HG02759 (cell line): ENCODE data around the gene BRD3.
A peak's percentile ranks its signal among the peaks of the same experiment; 100 is the strongest.

Experiments used
- ATAC-seq: cut with Tn5 transposase; IDR thresholded peaks from one replicate; pipeline ENCODE4 v1.9.1; 2021; ENCODE audit warnings: mild to moderate bottlenecking, moderate library complexity; ENCODE audit not compliant: unreplicated experiment

The BRD3 gene

GRCh38 chr9:134025606-134026541 lies 42.0 kb downstream of the BRD3 start:
- ATAC-seq: peak; percentile 41

GRCh38 chr9:134024828-134025605 lies 42.8 kb downstream of the BRD3 start, which contains the start of gene BRD3OS:
Gene BRD3OS, plus strand, starts transcription at chr9:134025481. Its CDS starts 1,267 bp downstream, at chr9:134026748.
- ATAC-seq: peak; percentile 88

GRCh38 chr9:134024214-134024792 lies 43.5 kb downstream of the BRD3 start:
- ATAC-seq: no peak

- ATAC-seq: no peak
Measured at GRCh38 chr9:134014946-134015345, 52.9 kb downstream of the BRD3 start.

GRCh38 chr9:134011401-134011800 lies 56.4 kb downstream of the BRD3 start:
- no peak for ATAC-seq

- ATAC-seq: no peak
Measured at GRCh38 chr9:134010310-134011173, 57.3 kb downstream of the BRD3 start.

- ATAC-seq: no peak
Measured at GRCh38 chr9:134007571-134007970, 60.3 kb downstream of the BRD3 start.

- ATAC-seq: no peak
Measured at GRCh38 chr9:134007150-134007549, 60.7 kb downstream of the BRD3 start.

GRCh38 chr9:134005381-134005780 lies 62.4 kb downstream of the BRD3 start:
- ATAC-seq: no peak

- ATAC-seq: no peak
Measured at GRCh38 chr9:134004881-134005280, 62.9 kb downstream of the BRD3 start.

GRCh38 chr9:134004131-134004873 lies 63.5 kb downstream of the BRD3 start:
- no peak for ATAC-seq

- ATAC-seq: no peak
Measured at GRCh38 chr9:134003237-134003636, 64.6 kb downstream of the BRD3 start.

- no peak for ATAC-seq
Measured at GRCh38 chr9:134002796-134003195, 65.0 kb downstream of the BRD3 start.

- ATAC-seq: no peak
Measured at GRCh38 chr9:133999851-134000265, 68.0 kb downstream of the BRD3 start.

- ATAC-seq: no peak
Measured at GRCh38 chr9:133998915-133999595, 68.8 kb downstream of the BRD3 start.

GRCh38 chr9:133997584-133997983 lies 70.2 kb downstream of the BRD3 start:
- ATAC-seq: no peak

GRCh38 chr9:133996531-133997520 lies 71.0 kb downstream of the BRD3 start:
- ATAC-seq: no peak
